ENCODE measurements around the gene CHI3L1.

The CHI3L1 gene

DNA sequence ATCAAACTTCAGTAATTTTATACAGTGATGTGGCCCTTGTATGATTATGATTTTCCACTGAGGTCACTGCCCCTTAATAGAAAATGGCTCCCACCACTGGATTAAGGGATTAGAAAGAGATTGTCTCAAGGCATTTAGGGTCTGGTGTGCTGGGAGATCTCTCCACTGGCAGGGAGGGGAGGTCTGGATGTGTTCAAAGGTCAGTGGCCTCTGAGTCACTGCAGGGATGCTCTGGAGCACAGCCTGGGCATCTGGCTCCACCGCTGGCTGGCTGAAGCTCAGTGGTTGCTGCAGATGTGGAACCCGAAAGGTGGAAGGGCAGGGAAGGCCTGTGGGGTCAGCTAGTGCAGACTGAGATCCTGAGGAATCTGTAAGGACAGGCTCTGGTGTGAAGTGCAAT is 18.3 kb upstream of the CHI3L1 start:
- no peak for DNase-seq

- peak; percentile 2 for DNase-seq
Measured at GRCh38 chr1:203202431-203203245, 16.1 kb upstream of the CHI3L1 start.

GRCh38 chr1:203201516-203202205 is 15.2 kb upstream of the CHI3L1 start:
- no peak for DNase-seq

DNA sequence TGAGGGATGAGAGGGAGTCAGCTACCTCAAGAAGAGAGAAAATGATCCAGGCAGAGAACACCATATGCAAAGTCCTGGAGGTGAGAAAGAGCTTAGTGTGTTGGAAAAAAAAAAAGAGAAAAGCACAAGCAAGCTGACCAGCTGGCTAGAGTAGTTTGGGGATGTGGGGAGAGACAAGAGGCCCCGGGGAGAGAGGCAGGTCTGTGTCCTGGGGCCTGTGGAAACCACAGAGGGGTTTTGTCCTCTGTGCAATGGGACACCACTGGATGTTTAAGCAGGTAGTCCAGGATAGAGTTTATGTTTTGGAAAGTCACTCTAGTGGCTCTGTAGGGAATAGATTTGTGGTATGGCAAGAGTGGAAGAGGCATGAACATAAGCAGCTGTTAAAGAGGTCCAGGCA is 14.4 kb upstream of the CHI3L1 start:
- no peak for DNase-seq

GRCh38 chr1:203199816-203200571 is 13.5 kb upstream of the CHI3L1 start:
- peak; percentile 17 for DNase-seq

GRCh38 chr1:203199481-203199815 is 12.9 kb upstream of the CHI3L1 start:
- DNase-seq, result no peak

DNA sequence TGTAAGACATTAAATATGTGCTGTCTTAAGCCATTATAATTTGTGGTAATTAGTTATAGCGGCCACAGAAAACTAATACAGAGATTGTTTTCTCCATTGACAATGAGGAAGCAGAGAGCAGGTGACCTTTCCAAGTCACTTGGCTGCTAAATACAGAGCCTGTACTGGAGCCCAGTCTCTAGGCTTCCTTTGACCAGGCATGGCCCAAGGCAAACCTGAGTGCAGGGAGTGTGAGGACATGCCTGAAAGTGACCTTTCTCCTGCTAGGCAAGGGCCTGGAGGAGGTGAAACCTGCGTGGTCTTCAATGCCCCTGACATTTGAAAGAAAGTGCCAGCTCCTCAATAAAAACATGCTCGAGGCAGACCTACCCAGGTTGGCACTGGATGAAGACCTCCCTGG is 12.5 kb upstream of the CHI3L1 start:
- DNase-seq, result no peak

- peak; percentile 70 for DNase-seq
Measured at GRCh38 chr1:203197625-203198024, 11.1 kb upstream of the CHI3L1 start.

- DNase-seq, result no peak
Measured at GRCh38 chr1:203196371-203196770, 9.9 kb upstream of the CHI3L1 start.

DNA sequence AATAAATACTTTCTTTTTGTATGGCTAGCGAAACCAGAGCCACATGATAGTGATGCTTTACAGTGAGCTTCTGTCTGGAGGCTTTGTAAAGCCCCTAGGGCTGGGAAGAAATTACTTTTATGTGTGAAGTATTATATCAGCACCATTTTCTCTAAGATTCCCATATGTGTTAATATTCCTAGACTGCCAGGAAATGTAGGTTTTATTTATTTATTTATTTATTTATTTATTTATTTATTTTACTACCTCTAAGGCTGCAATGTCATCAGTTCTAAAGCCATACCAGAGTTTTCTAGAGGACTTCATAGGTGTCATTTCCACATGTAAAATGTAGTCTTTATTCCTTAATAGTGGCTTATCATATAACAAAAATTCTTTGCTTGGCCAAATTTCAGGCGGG is 4.4 kb upstream of the CHI3L1 start:
- no peak for DNase-seq

GRCh38 chr1:203189951-203190352 is 3.4 kb upstream of the CHI3L1 start:
- DNase-seq, result no peak

- no peak for DNase-seq
Measured at GRCh38 chr1:203188686-203189232, 2.3 kb upstream of the CHI3L1 start.

- DNase-seq, result no peak
Measured at GRCh38 chr1:203187689-203188264, 1.3 kb upstream of the CHI3L1 start.

DNA sequence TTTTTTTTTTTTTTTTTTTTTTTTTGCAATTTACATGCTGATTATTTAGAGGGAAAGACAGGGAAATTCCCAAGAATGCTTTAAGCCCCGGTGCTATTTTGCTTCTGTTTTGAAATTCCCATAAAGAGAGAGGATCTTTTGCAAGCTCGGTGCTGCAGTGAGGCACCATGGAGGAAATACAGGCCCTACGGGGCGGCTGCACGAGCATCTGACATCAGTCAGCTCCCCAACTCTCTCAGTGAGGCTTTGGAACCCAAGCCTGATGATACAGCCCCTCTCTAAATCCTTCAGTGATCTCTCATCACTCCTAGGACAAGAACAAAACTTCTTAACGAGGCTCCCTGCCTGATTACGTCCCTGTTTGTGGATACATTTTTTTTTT is 791 bp upstream of the CHI3L1 start:
- DNase-seq, result no peak

- DNase-seq, result no peak
Measured at GRCh38 chr1:203186091-203186445, 436 bp downstream of the CHI3L1 start.

DNA sequence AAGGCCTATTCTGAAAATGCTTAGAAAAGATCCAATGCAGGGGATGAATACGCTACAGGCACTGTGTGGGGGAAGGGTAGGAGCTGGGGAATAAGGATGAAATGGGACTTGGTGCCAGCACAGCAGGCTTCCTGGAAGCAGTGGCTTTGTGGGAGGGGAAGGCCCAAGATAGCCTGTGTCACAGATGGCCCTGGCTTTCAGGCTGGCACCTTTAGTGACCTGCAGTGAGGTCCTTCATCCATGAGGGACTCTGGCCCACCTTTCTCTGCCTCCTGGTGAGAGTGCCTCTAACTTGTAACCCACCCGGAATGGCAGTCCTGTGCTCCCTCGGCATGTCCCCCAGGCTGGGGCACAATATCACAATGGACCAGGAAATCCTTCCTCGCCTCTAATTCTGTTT is 919 bp downstream of the CHI3L1 start:
- DNase-seq, result no peak

DNA sequence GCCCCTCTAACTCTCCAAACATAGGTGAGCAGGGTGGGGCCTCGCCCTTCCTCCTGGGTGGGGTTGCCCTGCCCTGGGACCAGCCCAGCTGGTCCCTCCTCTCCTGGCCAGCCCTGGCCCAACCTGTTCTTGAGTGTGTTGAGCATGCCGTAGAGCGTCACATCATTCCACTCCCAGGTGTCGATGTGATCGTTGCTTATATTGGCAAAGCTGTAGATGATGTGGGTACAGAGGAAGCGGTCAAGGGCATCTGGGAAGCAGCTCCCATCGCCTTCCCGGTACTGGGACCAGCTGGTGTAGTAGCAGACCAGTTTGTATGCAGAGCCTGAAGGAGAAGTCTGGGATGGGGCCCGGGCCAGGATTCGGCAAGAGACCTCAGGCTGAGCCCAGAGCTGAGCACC is 1.4 kb downstream of the CHI3L1 start:
- DNase-seq, result no peak

GRCh38 chr1:203184467-203184866 is 2.0 kb downstream of the CHI3L1 start:
- no peak for DNase-seq

DNA sequence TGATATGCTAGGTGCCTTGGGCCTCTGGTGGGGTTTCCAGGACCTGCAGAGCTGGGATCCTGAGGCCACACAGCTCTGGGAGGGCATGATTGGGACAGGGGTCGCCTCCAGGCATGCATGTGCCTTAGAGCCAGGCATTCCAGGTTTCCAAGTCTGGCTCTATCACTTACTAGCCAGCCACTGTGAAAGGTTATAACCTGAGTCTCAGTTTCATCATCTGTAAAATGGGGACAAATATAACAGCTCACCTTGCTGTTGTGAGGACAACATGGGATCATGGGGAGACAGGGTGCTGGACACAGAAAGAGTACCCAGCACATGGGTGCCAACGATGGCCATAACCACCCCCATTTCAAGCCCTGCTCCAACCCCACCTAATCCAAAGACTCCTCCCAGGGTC is 2.7 kb downstream of the CHI3L1 start:
- no peak for DNase-seq

- DNase-seq, result no peak
Measured at GRCh38 chr1:203182387-203182953, 4.0 kb downstream of the CHI3L1 start.

DNA sequence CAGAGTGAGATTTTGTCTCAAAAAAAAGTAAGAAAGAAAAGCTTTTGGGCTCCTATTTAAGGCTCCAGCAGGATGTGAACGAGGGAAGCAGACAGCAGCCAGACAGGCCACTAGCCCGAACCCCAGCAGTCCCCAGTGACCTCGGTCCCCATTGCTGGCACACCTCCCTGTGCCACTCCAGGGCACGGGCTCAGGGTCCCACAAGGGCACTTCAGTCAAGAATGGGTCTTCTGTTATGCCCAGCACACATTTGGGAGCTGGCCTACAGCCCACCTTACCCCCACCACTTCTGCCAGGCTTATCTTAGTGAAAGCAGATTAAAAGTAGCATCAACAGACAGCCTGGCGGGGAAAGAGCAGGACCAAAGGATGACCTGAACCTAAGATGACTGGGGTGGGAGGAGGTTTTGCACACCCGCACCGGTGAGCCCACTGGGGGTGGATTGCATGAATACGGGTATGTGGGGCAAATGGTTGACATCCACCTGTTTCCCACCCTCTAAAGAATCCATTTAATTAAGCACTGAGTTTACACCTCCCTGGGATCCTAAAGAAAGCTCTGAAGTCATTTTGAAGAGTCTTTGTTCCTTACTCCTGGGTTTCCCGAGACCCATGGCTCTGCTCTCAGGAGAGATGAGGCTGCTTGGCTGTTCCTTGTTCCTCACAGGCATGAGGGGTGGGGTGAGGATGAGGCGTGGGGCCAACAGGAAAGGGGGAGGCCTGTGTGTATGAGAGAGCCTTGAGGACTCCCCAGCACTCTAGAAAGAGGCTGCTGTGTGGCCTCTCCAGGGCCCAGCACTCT is 4.7 kb downstream of the CHI3L1 start:
- no peak for DNase-seq

Data from fibroblast of skin of back (primary cell).